BLaER1 treated with 17β-estradiol and CSF1 and Interleukin-3, amounts not matched to agents 10 nM and 100 nM (cell line): ENCODE data around the gene CLIC4.

Experiments used
- H3K27ac ChIP-seq, 11 experiments: shearing (Covaris generic); formaldehyde crosslinking; 2 replicates each; pipeline ENCODE4 v1.8.1; 2022
- H3K27me3 ChIP-seq, 11 experiments: shearing (Covaris generic); formaldehyde crosslinking; 2 replicates each; pipeline ENCODE4 v1.8.1; 2022
- H3K36me3 ChIP-seq, 11 experiments: shearing (Covaris generic); formaldehyde crosslinking; 2 replicates each; pipeline ENCODE4 v1.8.1; 2022
- H3K4me1 ChIP-seq, 10 experiments: shearing (Covaris generic); formaldehyde crosslinking; 2 replicates each; pipeline ENCODE4 v1.8.1; 2022
- H3K4me2 ChIP-seq, 11 experiments: shearing (Covaris generic); formaldehyde crosslinking; 2 replicates each; pipeline ENCODE4 v1.8.1; 2022
- H3K4me3 ChIP-seq, 10 experiments: shearing (Covaris generic); formaldehyde crosslinking; 2 replicates each; pipeline ENCODE4 v1.8.1; 2022
- H3K9ac ChIP-seq, 11 experiments: shearing (Covaris generic); formaldehyde crosslinking; 2 replicates each; pipeline ENCODE4 v1.8.1; 2022
- H3K9me3 ChIP-seq, 11 experiments: shearing (Covaris generic); formaldehyde crosslinking; replicated peaks in 1 of 11; 2 replicates each; pipeline ENCODE4 v1.8.1; 2022
- H4K20me1 ChIP-seq, 11 experiments: shearing (Covaris generic); formaldehyde crosslinking; 2 replicates each; pipeline ENCODE4 v1.8.1; 2022
- Cebpa-rat ChIP-seq, 11 experiments: shearing (Covaris generic); IDR thresholded peaks; 2 replicates each; pipeline ENCODE4 v1.8.1; 2022

The CLIC4 gene

GRCh38 chr1:24768873-24769605, 23.8 kb downstream of the CLIC4 start:
- Histone ChIP-seq H3K27ac (peak overlapping the region in 4 of 11 experiments; percentile 35 to 77 (median 60); a peak in 7 of 22 replicates), H3K9me3 (no peaks in the 10 kb centered on the region; a peak in 1 of 22 replicates), H3K4me2 (peak overlapping the region; percentile 29 to 80 (median 70); a peak in 15 of 22 replicates), H4K20me1 (peaks cover 0 to 95% (median 67%) of the 10 kb centered on the region in 11 experiments; a peak in 17 of 22 replicates), H3K4me3 (no peak overlapping the region), H3K36me3 (peaks cover 0 to 18% (median 10%) of the 10 kb centered on the region in 11 experiments; a peak in 16 of 22 replicates), H3K9ac (no peak overlapping the region), H3K4me1 (peaks cover 23 to 82% (median 39%) of the 10 kb centered on the region in 10 experiments), H3K27me3 (no peaks in the 10 kb centered on the region)
- no peak for TF ChIP-seq Cebpa-rat (IDR thresholded peaks at IDR 0.05)

- H3K4me3 ChIP-seq = peak overlapping the region in 3 of 10 experiments; percentile 21 to 24 (median 21); a peak in 1 of 20 replicates
- peak overlapping the region in 7 of 11 experiments; percentile 19 to 57 (median 42); a peak in 12 of 22 replicates for H3K9ac ChIP-seq
- peak overlapping the region in 9 of 11 experiments; percentile 23 to 77 (median 50); a peak in 14 of 22 replicates for H3K27ac ChIP-seq
- TF ChIP-seq Cebpa-rat (IDR thresholded peaks at IDR 0.05) = no peak
- H4K20me1 ChIP-seq = peaks cover 0 to 95% (median 67%) of the 10 kb centered on the region in 11 experiments; a peak in 17 of 22 replicates
- H3K4me2 ChIP-seq = peak overlapping the region; percentile 62 to 80 (median 70)
- H3K4me1 ChIP-seq = peaks cover 19 to 76% (median 36%) of the 10 kb centered on the region in 10 experiments
- peaks cover 6 to 26% (median 18%) of the 10 kb centered on the region in 11 experiments; a peak in 19 of 22 replicates for H3K36me3 ChIP-seq
- H3K27me3 ChIP-seq = no peaks in the 10 kb centered on the region
- H3K9me3 ChIP-seq = no peaks in the 10 kb centered on the region; a peak in 1 of 22 replicates
These were observed 24.7 kb downstream of the CLIC4 start for GRCh38 chr1:24769656-24770651.

GRCh38 chr1:24770881-24771280, 25.6 kb downstream of the CLIC4 start:
- peak overlapping the region in 3 of 11 experiments; percentile 42 to 57 (median 46); a peak in 4 of 22 replicates for H3K9ac ChIP-seq
- H3K4me1 ChIP-seq = peaks cover 20 to 71% (median 35%) of the 10 kb centered on the region in 10 experiments
- no peaks in the 10 kb centered on the region; a peak in 1 of 22 replicates for H3K9me3 ChIP-seq
- H4K20me1 ChIP-seq = peaks cover 1 to 90% (median 65%) of the 10 kb centered on the region in 11 experiments; a peak in 18 of 22 replicates
- peak overlapping the region in 6 of 11 experiments; percentile 35 to 77 (median 55); a peak in 9 of 22 replicates for H3K27ac ChIP-seq
- no peak for TF ChIP-seq Cebpa-rat (IDR thresholded peaks at IDR 0.05)
- peak overlapping the region in 8 of 11 experiments; percentile 11 to 80 (median 72); a peak in 16 of 22 replicates for H3K4me2 ChIP-seq
- H3K36me3 ChIP-seq = peaks cover 6 to 27% (median 17%) of the 10 kb centered on the region in 11 experiments; a peak in 19 of 22 replicates
- no peaks in the 10 kb centered on the region for H3K27me3 ChIP-seq
- no peak overlapping the region for H3K4me3 ChIP-seq

DNA sequence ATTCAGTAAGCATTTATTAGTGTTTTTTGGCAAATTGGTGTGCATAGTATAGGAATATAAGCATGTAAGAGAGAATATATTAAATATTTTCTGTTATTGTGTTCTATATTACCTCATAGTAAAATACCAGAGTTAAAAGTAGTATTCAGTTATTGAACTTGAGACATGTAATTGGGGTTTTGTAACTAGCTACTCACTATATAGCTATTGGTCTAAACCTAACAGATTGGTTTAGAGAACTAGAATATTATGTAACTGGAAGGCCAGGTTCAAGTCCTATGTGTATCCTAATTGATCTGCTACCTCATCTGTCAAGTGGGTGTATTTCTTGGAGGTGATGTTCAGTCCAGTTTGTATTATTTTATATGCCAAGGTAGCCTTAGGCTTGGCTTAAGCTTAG, 26.3 kb downstream of the CLIC4 start:
- peaks cover 27 to 71% (median 40%) of the 10 kb centered on the region in 10 experiments for H3K4me1 ChIP-seq
- peak overlapping the region in 2 of 11 experiments; percentile 38 to 43; a peak in 4 of 22 replicates for H3K4me2 ChIP-seq
- no peak overlapping the region for H3K4me3 ChIP-seq
- no peak for TF ChIP-seq Cebpa-rat (IDR thresholded peaks at IDR 0.05)
- no peak overlapping the region for H3K9ac ChIP-seq
- H3K36me3 ChIP-seq = peaks cover 6 to 27% (median 16%) of the 10 kb centered on the region in 11 experiments; a peak in 19 of 22 replicates
- peaks cover 6 to 90% (median 65%) of the 10 kb centered on the region in 11 experiments; a peak in 18 of 22 replicates for H4K20me1 ChIP-seq
- H3K9me3 ChIP-seq = no peaks in the 10 kb centered on the region
- no peak overlapping the region for H3K27ac ChIP-seq
- H3K27me3 ChIP-seq = no peaks in the 10 kb centered on the region

DNA sequence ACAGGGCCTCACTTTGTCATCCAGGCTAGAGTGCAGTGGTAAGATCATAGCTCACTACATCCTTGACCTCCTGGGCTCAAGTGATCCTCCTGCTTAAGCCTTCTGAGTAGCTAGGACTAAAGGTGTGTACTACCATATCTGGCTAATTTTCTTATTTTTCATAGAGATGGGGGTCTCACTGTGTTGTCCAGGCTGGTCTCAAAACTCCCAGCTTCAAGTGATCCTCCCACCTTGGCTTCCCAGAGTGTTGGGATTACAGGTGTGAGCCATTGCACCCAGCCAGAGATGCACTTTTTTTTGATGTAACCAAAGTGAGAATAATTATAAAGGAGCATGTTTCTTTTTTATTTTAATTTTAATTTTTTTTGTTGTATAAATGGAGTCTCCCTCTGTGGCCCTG, 28.4 kb downstream of the CLIC4 start:
- peaks cover 6 to 16% (median 15%) of the 10 kb centered on the region in 11 experiments; a peak in 19 of 22 replicates for H3K36me3 ChIP-seq
- H3K27me3 ChIP-seq = no peaks in the 10 kb centered on the region
- no peak overlapping the region for H3K4me3 ChIP-seq
- H3K4me2 ChIP-seq = no peak overlapping the region
- H4K20me1 ChIP-seq = peaks cover 11 to 95% (median 69%) of the 10 kb centered on the region in 11 experiments; a peak in 19 of 22 replicates
- H3K27ac ChIP-seq = no peak overlapping the region
- TF ChIP-seq Cebpa-rat (IDR thresholded peaks at IDR 0.05) = no peak
- no peak overlapping the region for H3K9ac ChIP-seq
- H3K9me3 ChIP-seq = no peaks in the 10 kb centered on the region
- peaks cover 34 to 61% (median 45%) of the 10 kb centered on the region in 10 experiments for H3K4me1 ChIP-seq

DNA sequence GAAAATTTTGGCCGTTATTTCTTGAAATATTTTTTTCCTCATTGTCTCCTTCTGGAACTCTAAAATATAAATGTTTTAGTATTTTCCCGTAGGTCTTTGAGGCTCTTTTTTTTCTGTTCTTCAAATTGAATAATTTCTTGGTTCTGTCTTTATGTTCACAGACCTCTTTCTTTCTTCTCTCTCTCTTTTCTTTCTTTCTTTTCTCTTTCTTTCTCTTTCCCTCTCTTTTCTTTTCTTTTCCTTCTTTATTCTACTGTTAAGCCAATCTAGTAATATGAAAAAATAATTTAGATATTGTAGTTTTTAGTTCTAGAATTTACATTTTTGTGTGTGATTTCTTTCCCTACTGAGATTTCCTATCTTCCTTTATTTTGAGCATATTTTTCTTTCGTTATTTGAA, 30.1 kb downstream of the CLIC4 start:
- Histone ChIP-seq H3K27ac (no peak overlapping the region), H3K4me2 (no peak overlapping the region), H3K4me1 (peaks cover 17 to 53% (median 28%) of the 10 kb centered on the region in 10 experiments), H3K36me3 (peaks cover 6 to 24% (median 15%) of the 10 kb centered on the region in 11 experiments; a peak in 19 of 22 replicates), H4K20me1 (peaks cover 22 to 98% (median 78%) of the 10 kb centered on the region in 11 experiments; a peak in 19 of 22 replicates), H3K9ac (no peak overlapping the region), H3K4me3 (no peak overlapping the region), H3K27me3 (no peaks in the 10 kb centered on the region), H3K9me3 (no peaks in the 10 kb centered on the region)
- TF ChIP-seq Cebpa-rat (IDR thresholded peaks at IDR 0.05) = no peak

- peaks cover 17 to 51% (median 22%) of the 10 kb centered on the region in 10 experiments for H3K4me1 ChIP-seq
- no peak overlapping the region for H3K4me3 ChIP-seq
- H3K36me3 ChIP-seq = peaks cover 6 to 24% (median 15%) of the 10 kb centered on the region in 11 experiments; a peak in 19 of 22 replicates
- H3K9me3 ChIP-seq = no peaks in the 10 kb centered on the region
- H3K27ac ChIP-seq = no peak overlapping the region
- H3K9ac ChIP-seq = no peak overlapping the region
- no peak for TF ChIP-seq Cebpa-rat (IDR thresholded peaks at IDR 0.05)
- no peaks in the 10 kb centered on the region for H3K27me3 ChIP-seq
- peaks cover 28 to 98% (median 78%) of the 10 kb centered on the region in 11 experiments; a peak in 19 of 22 replicates for H4K20me1 ChIP-seq
- peak overlapping the region; percentile 29 to 69 (median 48); a peak in 19 of 22 replicates for H3K4me2 ChIP-seq
These were observed 30.7 kb downstream of the CLIC4 start for GRCh38 chr1:24775916-24776315.

- Histone ChIP-seq H3K4me2 (peak overlapping the region; percentile 29 to 69 (median 54)), H4K20me1 (peaks cover 35 to 98% (median 75%) of the 10 kb centered on the region in 11 experiments; a peak in 19 of 22 replicates), H3K4me1 (peaks cover 17 to 47% (median 20%) of the 10 kb centered on the region in 10 experiments), H3K4me3 (no peak overlapping the region), H3K27me3 (no peaks in the 10 kb centered on the region), H3K9me3 (no peaks in the 10 kb centered on the region), H3K36me3 (peaks cover 10 to 27% (median 19%) of the 10 kb centered on the region in 11 experiments; a peak in 19 of 22 replicates), H3K9ac (no peak overlapping the region), H3K27ac (no peak overlapping the region)
- no peak for TF ChIP-seq Cebpa-rat (IDR thresholded peaks at IDR 0.05)
These were observed 31.6 kb downstream of the CLIC4 start for GRCh38 chr1:24776821-24777220.
